SK-N-SH (cell line): ENCODE data around the gene MYLIP. TPM values are rescaled to one million over a fixed set of nuclear protein-coding genes. Genes with fewer than 3 reads are reported as not detected.
A peak's percentile ranks its signal among the peaks of the same experiment; 100 is the strongest.

Experiments used
- CTCF ChIA-PET: fragments of 300-600, 350-600 bp; formaldehyde crosslinking; extraction: SDS; loops from one replicate; lab custom pipeline; 2021; lab: Yijun Ruan, JAX
- POLR2A ChIA-PET: fragments of 350-600 bp; sonication (Branson Sonifier 250); formaldehyde crosslinking; extraction: SDS; loops from one replicate; lab custom pipeline; 2020; ENCODE audit warnings: antibody characterized with exemption, inconsistent platforms; lab: Yijun Ruan, JAX
- DNase-seq: peaks from one replicate; pipeline ENCODE4 v3.0.0; 2012
- H2AFZ ChIP-seq: fragments of 200-600 bp; sonication (generic); 2 replicates; pipeline ENCODE4 v1.8.1; 2016; ENCODE audit warnings: antibody characterized with exemption, mild to moderate bottlenecking, low read depth
- H3F3A ChIP-seq: fragments of 200-600 bp; sonication (generic); replicated peaks from 2 replicates; pipeline ENCODE3; 2016; ENCODE audit warnings: antibody characterized with exemption, mild to moderate bottlenecking; ENCODE audit not compliant: insufficient read depth
- H3K27ac ChIP-seq, 2 experiments: fragments of 200-500 bp in 1 of 2; fragments of 200-600 bp in 1 of 2; sonication (Bioruptor generic) in 1 of 2; sonication (generic), shearing (Covaris generic) in 1 of 2; 2 replicates each; pipeline versions ENCODE4 v1.5.1 to v1.6.1; 2014 to 2016; ENCODE audit warnings: low read depth in 2 of 2, inconsistent platforms in 1 of 2, low read length in 1 of 2, mild to moderate bottlenecking in 1 of 2, mixed read lengths in 1 of 2
- H3K27me3 ChIP-seq: fragments of 200-600 bp; sonication (generic), shearing (Covaris generic); 2 replicates; pipeline ENCODE4 v1.6.1; 2016; ENCODE audit warnings: mixed run types; ENCODE audit not compliant: insufficient read depth
- H3K36me3 ChIP-seq, 2 experiments: fragments of 200-500 bp in 1 of 2; fragments of 200-600 bp in 1 of 2; sonication (Bioruptor generic) in 1 of 2; sonication (generic) in 1 of 2; replicated peaks in 1 of 2; 2 replicates each; pipeline versions ENCODE3 to v1.5.1; 2014 to 2016; ENCODE audit warnings: low read length in 1 of 2, mild to moderate bottlenecking in 1 of 2; ENCODE audit not compliant: insufficient read depth in 2 of 2, control insufficient read depth in 1 of 2
- H3K4me1 ChIP-seq, 2 experiments: fragments of 200-500 bp in 1 of 2; fragments of 200-600 bp in 1 of 2; sonication (Bioruptor generic) in 1 of 2; sonication (generic), shearing (Covaris generic) in 1 of 2; 2 replicates each; pipeline versions ENCODE4 v1.5.1 to v1.6.1; 2014 to 2016; ENCODE audit warnings: low read depth in 1 of 2, low read length in 1 of 2, mixed run types in 1 of 2; ENCODE audit not compliant: insufficient read depth in 2 of 2, control insufficient read depth in 1 of 2
- H3K4me2 ChIP-seq: fragments of 200-600 bp; sonication (generic), shearing (Covaris generic); 2 replicates; pipeline ENCODE4 v1.6.1; 2017; ENCODE audit warnings: mixed run types
- H3K4me3 ChIP-seq, 2 experiments: fragments of 200-500 bp in 1 of 2; fragments of 200-600 bp in 1 of 2; sonication (Bioruptor generic) in 1 of 2; sonication (generic), shearing (Covaris generic) in 1 of 2; 2 replicates each; pipeline versions ENCODE4 v1.5.1 to v1.8.1; 2014 to 2016; ENCODE audit warnings: low read depth in 2 of 2, inconsistent platforms in 1 of 2, low read length in 1 of 2, mild to moderate bottlenecking in 1 of 2, mixed read lengths in 1 of 2, moderate library complexity in 1 of 2
- H3K79me2 ChIP-seq: fragments of 200-600 bp; sonication (generic); 2 replicates; pipeline ENCODE4 v1.8.1; 2017; ENCODE audit warnings: mild to moderate bottlenecking; ENCODE audit not compliant: insufficient read depth
- H3K9ac ChIP-seq: fragments of 200-600 bp; sonication (generic); 2 replicates; pipeline ENCODE4 v1.6.1; 2017; ENCODE audit warnings: mixed run types
- H3K9me2 ChIP-seq: fragments of 200-600 bp; sonication (generic); 2 replicates; pipeline ENCODE4 v1.6.1; 2017; ENCODE audit warnings: mixed run types
- H3K9me3 ChIP-seq: fragments of 200-600 bp; sonication (generic); 2 replicates; pipeline ENCODE4 v1.6.1; 2017; ENCODE audit warnings: mixed run types, mild to moderate bottlenecking, moderate library complexity
- H4K20me1 ChIP-seq: fragments of 200-600 bp; sonication (generic); 2 replicates; pipeline ENCODE4 v1.6.1; 2017; ENCODE audit warnings: mild to moderate bottlenecking, mixed run types; ENCODE audit not compliant: insufficient read depth
- FOSL2 ChIP-seq: IDR thresholded peaks from 2 replicates; pipeline ENCODE4 v1.4.0; 2012; ENCODE audit warnings: low read depth, mild to moderate bottlenecking, moderate library complexity, borderline replicate concordance
- FOXM1 ChIP-seq: IDR thresholded peaks from 2 replicates; pipeline ENCODE4 v1.4.0; 2012; ENCODE audit warnings: low read depth, mild to moderate bottlenecking
- GATA2 ChIP-seq: sonication (generic); formaldehyde crosslinking; IDR thresholded peaks from 2 replicates; pipeline ENCODE4 v1.5.0; 2020; ENCODE audit warnings: mild to moderate bottlenecking, missing genetic modification reagents
- MXI1 ChIP-seq: IDR thresholded peaks from 2 replicates; pipeline ENCODE4 v1.6.1; 2012; ENCODE audit warnings: mild to moderate bottlenecking, low read depth, low read length, improper control_type of control experiment
- RAD21 ChIP-seq: IDR thresholded peaks from 2 replicates; pipeline ENCODE4 v1.6.1; 2012; ENCODE audit warnings: mild to moderate bottlenecking, low read length
- RCOR1 ChIP-seq: fragments of 150-350 bp; IDR thresholded peaks from 2 replicates; pipeline ENCODE4 v1.6.1; 2017; ENCODE audit warnings: antibody characterized with exemption, low read length
- SIN3A ChIP-seq: IDR thresholded peaks from 2 replicates; pipeline ENCODE4 v1.6.1; 2012; ENCODE audit warnings: low read depth, mild to moderate bottlenecking, low read length, moderate library complexity, borderline replicate concordance
- SMC3 ChIP-seq: IDR thresholded peaks from 2 replicates; pipeline ENCODE4 v1.6.1; 2012; ENCODE audit warnings: low read depth, low read length, improper control_type of control experiment
- TEAD4 ChIP-seq: IDR thresholded peaks from 2 replicates; pipeline ENCODE4 v1.4.0; 2012; ENCODE audit warnings: mild to moderate bottlenecking, borderline replicate concordance; ENCODE audit not compliant: insufficient read depth
- USF1 ChIP-seq: IDR thresholded peaks from 2 replicates; pipeline ENCODE4 v1.4.0; 2012; ENCODE audit warnings: low read depth, borderline replicate concordance
- WGBS: methylation state at CpG from one replicate; pipeline ENCODE4 v1.1.6; 2017; ENCODE audit warnings: low lambda C conversion rate; 5-methylcytosine and 5-hydroxymethylcytosine counted together
- polyA plus RNA-seq, 3 experiments: library from polyadenylated mRNA; depleted of rRNA; stranded (reverse); fragments of >200 nt; gene quantifications; 2 replicates each; pipeline ENCODE4 v1.2.3, GENCODE V29; 2012
- TF ChIP-seq, protein P1 (sequence below): fragments of 200-600 bp; sonication (generic); IDR thresholded peaks from 2 replicates; pipeline ENCODE4 v1.6.1; 2017; ENCODE audit warnings: antibody characterized with exemption, mild to moderate bottlenecking, moderate library complexity
- TF ChIP-seq, protein P2 (sequence below): IDR thresholded peaks from 2 replicates; pipeline ENCODE4; 2012

The MYLIP gene
- polyA plus RNA-seq, 1 of the 3 experiments (the other 2 are of a cell fraction), result 3.1 TPM

- H3K4me3 ChIP-seq, result no peak overlapping the region
- CTCF ChIA-PET, result interaction anchor here (0.9 to 17.3 kb wide), 13 partner anchors 8 to 500 kb away, joined by 3 to 226 read pairs (median 10); partner anchors contain the start of gene MYLIP
- TF ChIP-seq FOXM1 (no peak), USF1 (no peak)
- no peak for DNase-seq
- H3K4me1 ChIP-seq, result no peaks in the 10 kb centered on the region; a peak in 1 of 4 replicates
- POLR2A ChIA-PET, result no interaction called here
- no peaks in the 10 kb centered on the region for H3F3A ChIP-seq
- H3K9me3 ChIP-seq, result no peaks in the 10 kb centered on the region
- no peaks in the 10 kb centered on the region for H4K20me1 ChIP-seq
- no peak overlapping the region for H3K27ac ChIP-seq
- 81% methylated on average over 14 of the region's 14 CpGs for WGBS
- H3K27me3 ChIP-seq, result no peaks in the 10 kb centered on the region
- H3K36me3 ChIP-seq, result no peaks in the 10 kb centered on the region
- no peaks in the 10 kb centered on the region for H3K79me2 ChIP-seq
- H3K9me2 ChIP-seq, result no peaks in the 10 kb centered on the region
- H2AFZ ChIP-seq, result no peak overlapping the region
- no peak overlapping the region for H3K9ac ChIP-seq
- no peak overlapping the region for H3K4me2 ChIP-seq
Observed at GRCh38 chr6:16181439-16182297, 52.8 kb downstream of the MYLIP start.

DNA sequence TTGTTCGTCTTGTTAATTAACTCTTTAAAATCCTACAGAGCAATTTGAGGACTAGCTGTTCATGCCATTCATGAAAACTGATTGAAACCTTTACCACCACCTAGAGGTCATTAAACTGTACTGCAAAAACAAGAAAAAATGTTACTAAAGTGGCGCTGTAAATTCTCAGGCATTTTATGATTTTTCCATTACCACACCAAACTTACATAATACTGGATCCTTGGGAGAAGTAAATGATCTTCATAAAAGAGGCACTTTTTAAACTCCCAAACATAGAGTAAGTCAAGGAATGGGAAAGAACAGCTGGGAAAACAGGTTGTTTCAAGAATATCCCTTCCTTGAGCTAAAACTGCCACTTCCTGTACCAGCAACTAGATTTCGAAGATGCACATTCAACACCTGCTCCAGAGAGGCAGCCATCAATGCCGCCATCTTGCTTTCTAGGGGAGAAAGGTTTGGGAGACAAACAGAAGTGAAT, 54.3 kb downstream of the MYLIP start:
- DNase-seq, result peak; percentile 60
- H3K4me3 ChIP-seq, result no peak overlapping the region
- TF ChIP-seq, protein P1, sequence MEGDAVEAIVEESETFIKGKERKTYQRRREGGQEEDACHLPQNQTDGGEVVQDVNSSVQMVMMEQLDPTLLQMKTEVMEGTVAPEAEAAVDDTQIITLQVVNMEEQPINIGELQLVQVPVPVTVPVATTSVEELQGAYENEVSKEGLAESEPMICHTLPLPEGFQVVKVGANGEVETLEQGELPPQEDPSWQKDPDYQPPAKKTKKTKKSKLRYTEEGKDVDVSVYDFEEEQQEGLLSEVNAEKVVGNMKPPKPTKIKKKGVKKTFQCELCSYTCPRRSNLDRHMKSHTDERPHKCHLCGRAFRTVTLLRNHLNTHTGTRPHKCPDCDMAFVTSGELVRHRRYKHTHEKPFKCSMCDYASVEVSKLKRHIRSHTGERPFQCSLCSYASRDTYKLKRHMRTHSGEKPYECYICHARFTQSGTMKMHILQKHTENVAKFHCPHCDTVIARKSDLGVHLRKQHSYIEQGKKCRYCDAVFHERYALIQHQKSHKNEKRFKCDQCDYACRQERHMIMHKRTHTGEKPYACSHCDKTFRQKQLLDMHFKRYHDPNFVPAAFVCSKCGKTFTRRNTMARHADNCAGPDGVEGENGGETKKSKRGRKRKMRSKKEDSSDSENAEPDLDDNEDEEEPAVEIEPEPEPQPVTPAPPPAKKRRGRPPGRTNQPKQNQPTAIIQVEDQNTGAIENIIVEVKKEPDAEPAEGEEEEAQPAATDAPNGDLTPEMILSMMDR, result peak; percentile 75
- TF ChIP-seq SIN3A (no peak), MXI1 (no peak), RCOR1 (no peak), FOSL2 (no peak), GATA2 (no peak), SMC3 (peak; percentile 62), RAD21 (peak; percentile 84), TEAD4 (no peak)
- TF ChIP-seq, protein P2, sequence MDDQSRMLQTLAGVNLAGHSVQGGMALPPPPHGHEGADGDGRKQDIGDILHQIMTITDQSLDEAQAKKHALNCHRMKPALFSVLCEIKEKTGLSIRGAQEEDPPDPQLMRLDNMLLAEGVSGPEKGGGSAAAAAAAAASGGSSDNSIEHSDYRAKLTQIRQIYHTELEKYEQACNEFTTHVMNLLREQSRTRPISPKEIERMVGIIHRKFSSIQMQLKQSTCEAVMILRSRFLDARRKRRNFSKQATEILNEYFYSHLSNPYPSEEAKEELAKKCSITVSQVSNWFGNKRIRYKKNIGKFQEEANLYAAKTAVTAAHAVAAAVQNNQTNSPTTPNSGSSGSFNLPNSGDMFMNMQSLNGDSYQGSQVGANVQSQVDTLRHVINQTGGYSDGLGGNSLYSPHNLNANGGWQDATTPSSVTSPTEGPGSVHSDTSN, result no peak
- TF ChIP-seq, all 33 proteins: peak for 3
- ChIA-PET POLR2A (no interaction called here), CTCF (interaction anchor here (0.6 to 17.3 kb wide), 54 partner anchors 9 to 540 kb away, joined by 3 to 226 read pairs (median 4); partner anchors contain the start of gene MYLIP)
- H3K27ac ChIP-seq, result no peak overlapping the region
- H3K79me2 ChIP-seq, result no peaks in the 10 kb centered on the region
- H3K4me1 ChIP-seq, result no peaks in the 10 kb centered on the region; a peak in 1 of 4 replicates
- H4K20me1 ChIP-seq, result no peaks in the 10 kb centered on the region
- H3K27me3 ChIP-seq, result no peaks in the 10 kb centered on the region; the same call in 1 of the 2 replicates
- no peaks in the 10 kb centered on the region for H3K9me3 ChIP-seq
- H3K9ac ChIP-seq, result no peak overlapping the region
- H3K4me2 ChIP-seq, result no peak overlapping the region
- H3K36me3 ChIP-seq, result no peaks in the 10 kb centered on the region
- 20% methylated on average over 4 of the region's 4 CpGs for WGBS
- H3K9me2 ChIP-seq, result no peaks in the 10 kb centered on the region
- no peak overlapping the region; the same call in 1 of the 2 replicates for H2AFZ ChIP-seq
- no peaks in the 10 kb centered on the region for H3F3A ChIP-seq
